ENCODE data around the gene GTF3C1.

GRCh38 chr16:27558932-27559331, 9.2 kb upstream of the GTF3C1 start:
- TF ChIP-seq EZH2 (IDR thresholded peaks at IDR 0.05; ENCODE audit: low read length, unreplicated experiment): no peak
- no peak for TF ChIP-seq CTCF (conservative IDR thresholded peaks at IDR 0.05; ENCODE audit: low read depth, low read length)
